ENCODE results near the gene DCUN1D2.
"Not testable (repeated sequence)": the region's sequence is repeated elsewhere in the genome, so short reads cannot be mapped to it uniquely, and the experiment has no call there.

Gene DCUN1D2

GRCh38 chr13:113528101-113528812 lies 37.7 kb upstream of the DCUN1D2 start:
- peaks cover 14% of the 10 kb centered on the region for H3K36me3 Mint-ChIP-seq

GRCh38 chr13:113527272-113527958 lies 36.9 kb upstream of the DCUN1D2 start:
- Mint-ChIP-seq H3K4me3 (no peak overlapping the region), H3K4me1 (ENCODE audit: low read depth) (peaks cover 2% of the 10 kb centered on the region), H3K36me3 (peaks cover 19% of the 10 kb centered on the region), H3K9me3 (ENCODE audit: low read depth) (no peaks in the 10 kb centered on the region), H3K27me3 (no peaks in the 10 kb centered on the region), H3K27ac (no peak overlapping the region)

More at GRCh38 chr13:113528101-113528812, 37.7 kb upstream of the DCUN1D2 start:
- Mint-ChIP-seq H3K4me3 (no peak overlapping the region), H3K9me3 (ENCODE audit: low read depth) (no peaks in the 10 kb centered on the region), H3K27ac (no peak overlapping the region), H3K4me1 (ENCODE audit: low read depth) (peaks cover 2% of the 10 kb centered on the region), H3K27me3 (no peaks in the 10 kb centered on the region)

DNA sequence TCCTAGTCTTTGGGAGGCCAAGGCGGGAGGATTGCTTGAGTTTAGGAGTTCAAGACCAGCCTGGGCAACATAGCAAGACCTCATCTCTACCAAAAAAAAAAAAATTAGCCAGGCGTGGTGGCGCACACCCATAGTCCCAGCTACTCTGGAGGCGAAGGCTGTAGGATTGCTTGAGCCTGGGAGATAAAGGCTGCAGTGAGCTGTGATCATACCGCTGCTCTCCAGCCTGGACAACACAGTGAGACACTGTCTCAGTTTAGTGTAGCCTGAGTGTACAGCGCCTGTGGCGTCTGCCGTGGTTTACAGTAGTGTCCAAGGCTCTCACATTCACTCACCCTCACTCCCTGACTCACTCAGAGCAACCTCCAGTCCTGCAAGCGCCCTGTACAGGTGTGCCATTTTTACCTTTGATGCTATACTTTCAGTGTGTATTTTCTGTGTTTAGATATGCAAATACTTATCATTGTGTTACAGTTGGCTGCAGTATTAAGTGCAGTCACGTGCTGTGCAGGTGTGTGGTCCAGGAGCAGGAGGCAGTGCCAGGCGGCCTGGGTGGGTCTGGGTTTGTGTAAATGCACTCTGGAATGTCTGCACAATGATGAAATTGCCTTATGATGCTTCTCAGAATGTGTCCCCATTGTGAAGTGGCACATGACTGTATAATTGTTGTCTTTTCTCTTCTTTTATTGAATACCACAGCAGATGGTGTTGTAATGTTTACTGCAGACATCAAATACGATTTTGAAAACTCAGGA lies 36.1 kb upstream of the DCUN1D2 start:
- no peaks in the 10 kb centered on the region for H3K9me3 Mint-ChIP-seq (ENCODE audit: low read depth)
- H3K27me3 Mint-ChIP-seq, result no peaks in the 10 kb centered on the region
- no peak overlapping the region for H3K4me3 Mint-ChIP-seq
- no peak overlapping the region for H3K27ac Mint-ChIP-seq
- peaks cover 2% of the 10 kb centered on the region for H3K4me1 Mint-ChIP-seq (ENCODE audit: low read depth)
- H3K36me3 Mint-ChIP-seq, result peaks cover 17% of the 10 kb centered on the region

DNA sequence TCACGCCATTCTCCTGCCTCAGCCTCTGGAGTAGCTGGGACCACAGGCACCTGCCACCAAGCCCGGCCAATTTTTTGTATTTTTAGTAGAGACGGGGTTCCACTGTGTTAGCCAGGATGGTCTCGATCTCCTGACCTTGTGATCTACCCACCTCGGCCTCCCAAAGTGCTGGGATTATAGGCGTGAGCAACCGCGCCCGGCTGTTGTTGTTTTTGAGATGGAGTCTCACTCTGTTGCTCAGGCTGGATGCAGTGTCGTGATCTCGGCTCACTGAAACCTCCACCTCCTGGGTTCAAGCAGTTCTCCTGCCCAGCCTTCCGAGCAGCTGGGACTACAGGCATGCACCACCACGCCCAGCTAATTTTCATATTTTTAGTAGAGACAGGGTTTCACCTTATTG lies 31.9 kb upstream of the DCUN1D2 start:
- H3K4me1 Mint-ChIP-seq (ENCODE audit: low read depth), result peaks cover 14% of the 10 kb centered on the region
- H3K27ac Mint-ChIP-seq, H3K27me3 Mint-ChIP-seq: not testable (repeated sequence)

DNA sequence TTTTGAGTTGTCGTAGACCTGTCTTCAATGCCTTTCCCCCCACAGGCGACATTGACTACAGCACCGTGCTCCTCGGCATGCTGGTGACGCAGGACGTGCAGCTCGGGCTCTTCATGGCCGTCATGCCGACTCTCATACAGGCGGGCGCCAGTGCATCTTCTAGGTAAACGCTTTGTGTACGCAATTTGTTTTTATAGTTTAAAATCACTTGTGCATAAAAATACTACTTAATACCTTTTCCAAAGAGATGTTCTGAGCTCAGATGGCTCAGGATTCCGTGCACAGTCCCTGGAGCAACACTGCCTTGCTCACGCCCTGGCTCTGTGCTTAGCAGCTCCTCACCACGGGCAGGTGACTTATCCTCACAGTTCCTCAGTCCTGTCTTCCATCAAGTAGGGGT lies 30.1 kb upstream of the DCUN1D2 start:
- H3K27ac Mint-ChIP-seq, result no peak overlapping the region
- no peaks in the 10 kb centered on the region for H3K9me3 Mint-ChIP-seq (ENCODE audit: low read depth)
- peaks cover 8% of the 10 kb centered on the region for H3K36me3 Mint-ChIP-seq
- H3K27me3 Mint-ChIP-seq, result no peaks in the 10 kb centered on the region
- H3K4me1 Mint-ChIP-seq (ENCODE audit: low read depth), result peaks cover 21% of the 10 kb centered on the region
- no peak overlapping the region for H3K4me3 Mint-ChIP-seq

More for the DNA sequence above, 31.9 kb upstream of the DCUN1D2 start:
- H3K36me3 Mint-ChIP-seq, result peaks cover 12% of the 10 kb centered on the region
- not testable (repeated sequence) for H3K4me3 Mint-ChIP-seq; H3K9me3 Mint-ChIP-seq (ENCODE audit: low read depth)

- H3K36me3 Mint-ChIP-seq, result peaks cover 8% of the 10 kb centered on the region
- no peak overlapping the region for H3K27ac Mint-ChIP-seq
- H3K4me1 Mint-ChIP-seq (ENCODE audit: low read depth), result peaks cover 21% of the 10 kb centered on the region
- no peaks in the 10 kb centered on the region for H3K27me3 Mint-ChIP-seq
- no peak overlapping the region for H3K4me3 Mint-ChIP-seq
- H3K9me3 Mint-ChIP-seq (ENCODE audit: low read depth), result no peaks in the 10 kb centered on the region
Measured at GRCh38 chr13:113519556-113519955, 29.0 kb upstream of the DCUN1D2 start.

DNA sequence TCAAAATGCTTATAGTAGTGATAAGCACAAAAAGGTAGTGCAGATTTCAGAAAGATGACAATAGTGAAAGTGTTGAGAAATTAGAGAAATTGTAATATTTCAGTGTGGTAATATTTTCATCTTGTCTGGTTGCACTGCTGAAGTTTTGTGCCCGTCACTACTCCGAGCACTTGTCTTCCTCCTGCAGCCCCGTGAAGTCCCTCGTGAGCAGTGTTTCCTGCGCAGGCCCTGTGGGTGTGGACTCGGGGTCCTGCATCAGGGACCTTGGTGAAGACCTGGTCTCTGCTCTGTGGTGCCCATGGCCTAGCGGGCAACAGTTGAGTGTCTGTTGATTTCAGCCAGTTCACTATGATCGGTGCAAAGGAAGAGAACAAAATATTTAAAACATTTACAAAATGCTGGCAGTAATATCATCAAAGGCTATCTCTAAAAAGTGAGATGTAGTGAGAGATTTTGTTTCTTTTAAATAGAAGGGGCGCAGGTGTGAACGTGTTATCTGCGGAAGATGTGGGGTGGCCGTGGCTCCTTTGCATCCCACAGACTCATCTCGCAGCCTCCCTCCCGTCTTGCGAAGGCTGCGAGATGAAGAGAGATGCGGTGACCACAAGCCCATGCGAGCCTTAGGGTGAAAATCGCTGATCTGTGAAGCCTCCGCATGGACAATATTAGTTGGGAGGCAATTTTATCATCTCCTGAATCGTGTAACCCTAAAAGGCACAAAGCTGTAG lies 27.7 kb upstream of the DCUN1D2 start:
- H3K4me3 Mint-ChIP-seq, result peak overlapping the region; percentile 78
- no peaks in the 10 kb centered on the region for H3K9me3 Mint-ChIP-seq (ENCODE audit: low read depth)
- peaks cover 19% of the 10 kb centered on the region for H3K4me1 Mint-ChIP-seq (ENCODE audit: low read depth)
- peaks cover 11% of the 10 kb centered on the region for H3K36me3 Mint-ChIP-seq
- peak overlapping the region; percentile 46 for H3K27ac Mint-ChIP-seq
- no peaks in the 10 kb centered on the region for H3K27me3 Mint-ChIP-seq

GRCh38 chr13:113514847-113515246 lies 24.3 kb upstream of the DCUN1D2 start:
- no peaks in the 10 kb centered on the region for H3K27me3 Mint-ChIP-seq
- H3K27ac Mint-ChIP-seq, result no peak overlapping the region
- H3K4me1 Mint-ChIP-seq (ENCODE audit: low read depth), result peaks cover 19% of the 10 kb centered on the region
- H3K36me3 Mint-ChIP-seq, result peaks cover 3% of the 10 kb centered on the region
- no peaks in the 10 kb centered on the region for H3K9me3 Mint-ChIP-seq (ENCODE audit: low read depth)
- no peak overlapping the region for H3K4me3 Mint-ChIP-seq

DNA sequence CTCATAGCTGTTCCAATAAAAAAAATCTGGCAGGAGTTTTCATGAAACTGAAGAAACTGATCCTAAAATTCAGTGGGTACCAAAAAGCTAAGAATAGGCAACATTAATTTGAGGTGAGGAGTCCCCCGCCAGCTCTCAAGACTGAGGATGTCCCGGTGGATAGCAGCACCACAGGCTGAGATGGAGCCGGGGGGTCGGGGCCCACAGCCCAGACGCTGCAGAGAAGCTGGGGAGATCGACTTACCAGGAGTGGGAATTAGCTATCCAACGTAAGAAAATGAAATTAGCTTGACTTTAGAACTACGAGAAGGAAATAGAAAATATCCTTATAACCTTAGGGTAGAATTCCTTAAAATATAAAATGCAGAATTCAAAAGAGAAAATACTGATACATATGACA lies 23.2 kb upstream of the DCUN1D2 start:
- H3K27ac Mint-ChIP-seq, result no peak overlapping the region
- H3K27me3 Mint-ChIP-seq, result no peaks in the 10 kb centered on the region
- H3K9me3 Mint-ChIP-seq (ENCODE audit: low read depth), result no peaks in the 10 kb centered on the region
- H3K4me3 Mint-ChIP-seq, result no peak overlapping the region
- H3K4me1 Mint-ChIP-seq (ENCODE audit: low read depth), result peaks cover 19% of the 10 kb centered on the region
- H3K36me3 Mint-ChIP-seq, result peaks cover 3% of the 10 kb centered on the region

GRCh38 chr13:113511361-113511760 lies 20.9 kb upstream of the DCUN1D2 start:
- peaks cover 3% of the 10 kb centered on the region for H3K36me3 Mint-ChIP-seq
- no peaks in the 10 kb centered on the region for H3K27me3 Mint-ChIP-seq
- H3K4me1 Mint-ChIP-seq (ENCODE audit: low read depth), result no peaks in the 10 kb centered on the region
- no peaks in the 10 kb centered on the region for H3K9me3 Mint-ChIP-seq (ENCODE audit: low read depth)
- no peak overlapping the region for H3K4me3 Mint-ChIP-seq
- H3K27ac Mint-ChIP-seq, result no peak overlapping the region

DNA sequence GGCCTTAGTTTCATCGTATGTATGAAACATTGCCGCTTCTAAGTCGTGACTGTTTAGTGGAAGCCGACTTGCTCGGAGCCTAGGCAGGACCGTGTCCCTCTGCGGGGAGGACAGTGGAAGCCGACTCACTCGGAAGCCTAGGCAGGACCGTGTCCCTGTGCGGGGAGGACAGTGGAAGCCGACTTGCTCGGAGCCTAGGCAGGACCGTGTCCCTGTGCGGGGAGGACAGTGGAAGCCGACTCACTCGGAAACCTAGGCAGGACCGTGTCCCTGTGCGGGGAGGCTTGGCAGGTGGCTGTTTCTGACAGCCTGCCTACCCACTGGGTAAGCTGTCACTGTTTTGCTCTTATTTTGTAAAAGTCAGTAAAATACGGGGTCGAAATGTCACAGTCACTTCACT lies 20.4 kb upstream of the DCUN1D2 start:
- Mint-ChIP-seq H3K4me1 (ENCODE audit: low read depth) (peaks cover 1% of the 10 kb centered on the region), H3K36me3 (peaks cover 3% of the 10 kb centered on the region), H3K27ac (no peak overlapping the region), H3K27me3 (no peaks in the 10 kb centered on the region), H3K4me3 (no peak overlapping the region), H3K9me3 (ENCODE audit: low read depth) (no peaks in the 10 kb centered on the region)

DNA sequence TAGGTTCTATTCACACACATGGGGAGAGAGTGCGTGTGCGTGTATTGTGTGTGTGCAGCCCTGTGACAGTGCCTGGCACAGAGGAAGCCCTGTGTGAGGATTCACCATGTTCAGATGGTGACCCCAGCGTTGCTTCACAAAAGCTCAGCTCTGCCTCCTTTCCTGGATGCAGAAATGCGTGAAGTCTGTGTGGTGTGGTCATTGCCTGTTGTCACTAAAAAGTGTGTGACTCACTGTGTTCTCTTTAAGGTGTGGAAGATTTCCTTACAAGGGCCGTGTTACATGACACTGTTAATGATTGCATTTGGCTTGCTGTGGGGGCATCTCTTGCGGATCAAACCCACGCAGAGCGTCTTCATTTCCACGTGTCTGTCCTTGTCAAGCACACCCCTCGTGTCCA lies 19.5 kb upstream of the DCUN1D2 start:
- Mint-ChIP-seq H3K27ac (no peak overlapping the region), H3K36me3 (peaks cover 7% of the 10 kb centered on the region), H3K27me3 (no peaks in the 10 kb centered on the region), H3K4me1 (ENCODE audit: low read depth) (peaks cover 4% of the 10 kb centered on the region), H3K9me3 (ENCODE audit: low read depth) (no peaks in the 10 kb centered on the region), H3K4me3 (no peak overlapping the region)

DNA sequence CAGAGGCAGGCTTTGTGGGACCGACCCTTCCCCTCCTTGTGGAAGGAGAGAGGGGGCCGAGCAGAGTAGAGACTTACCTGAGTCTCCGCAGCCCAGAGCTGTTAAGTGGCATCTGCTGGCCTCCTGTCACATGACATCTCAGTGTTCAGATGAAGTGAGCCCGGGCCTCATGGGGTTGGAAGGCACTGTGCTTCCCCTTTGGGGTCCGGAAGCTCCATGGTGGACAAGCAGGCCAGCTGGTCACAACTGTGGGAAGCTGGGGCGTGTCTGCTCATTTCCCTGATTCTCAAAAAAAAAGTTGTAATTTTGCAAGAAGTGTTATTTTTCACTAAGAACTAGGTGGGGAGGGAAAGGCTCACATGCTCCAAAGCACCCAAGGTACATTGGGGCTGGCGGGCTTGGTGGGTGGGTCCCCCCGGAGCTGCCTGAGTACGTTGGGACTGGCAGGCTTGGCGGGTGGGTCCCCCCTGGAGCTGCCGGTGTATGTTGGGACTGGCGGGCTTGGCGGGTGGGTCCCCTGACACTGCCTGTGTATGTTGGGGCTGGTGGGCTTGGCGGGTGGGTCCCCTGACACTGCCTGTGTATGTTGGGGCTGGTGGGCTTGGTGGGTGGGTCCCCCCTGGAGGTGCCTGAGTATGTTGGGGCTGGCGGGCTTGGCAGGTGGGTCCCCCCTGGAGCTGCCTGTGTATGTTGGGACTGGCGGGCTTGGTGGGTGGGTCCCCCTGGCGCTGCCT lies 18.2 kb upstream of the DCUN1D2 start:
- Mint-ChIP-seq H3K4me1 (ENCODE audit: low read depth) (peaks cover 4% of the 10 kb centered on the region), H3K9me3 (ENCODE audit: low read depth) (no peaks in the 10 kb centered on the region), H3K36me3 (peaks cover 7% of the 10 kb centered on the region), H3K4me3 (no peak overlapping the region), H3K27me3 (no peaks in the 10 kb centered on the region), H3K27ac (no peak overlapping the region)
